GM19395 (cell line): ENCODE measurements around the gene LDAH.

ENCODE experiments used
- ATAC-seq: cut with Tn5 transposase; IDR thresholded peaks from one replicate; pipeline ENCODE4 v1.9.1; 2021; ENCODE audit warnings: mild to moderate bottlenecking, moderate library complexity; ENCODE audit not compliant: unreplicated experiment

Gene LDAH

DNA sequence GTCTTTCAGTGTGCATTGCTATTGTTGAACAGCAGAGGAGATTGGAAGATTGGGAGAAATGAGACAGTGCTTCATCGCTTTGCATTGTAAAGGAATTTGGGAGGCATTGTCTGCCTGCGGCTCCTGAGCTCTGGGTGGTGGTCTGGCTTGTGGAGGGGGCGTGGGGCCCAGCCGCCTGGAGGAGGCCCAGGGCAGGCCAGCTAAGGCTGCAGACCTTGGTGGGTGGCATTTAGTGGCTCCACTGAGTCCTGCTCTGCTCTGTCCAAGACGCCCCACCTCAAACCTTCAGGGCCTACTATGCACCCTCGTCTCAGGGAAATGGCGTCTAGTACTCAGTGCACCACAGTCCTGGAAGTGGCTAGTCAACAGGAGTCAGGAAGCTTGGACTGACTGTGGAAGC, 166.3 kb downstream of the LDAH start:
- ATAC-seq: no peak

DNA sequence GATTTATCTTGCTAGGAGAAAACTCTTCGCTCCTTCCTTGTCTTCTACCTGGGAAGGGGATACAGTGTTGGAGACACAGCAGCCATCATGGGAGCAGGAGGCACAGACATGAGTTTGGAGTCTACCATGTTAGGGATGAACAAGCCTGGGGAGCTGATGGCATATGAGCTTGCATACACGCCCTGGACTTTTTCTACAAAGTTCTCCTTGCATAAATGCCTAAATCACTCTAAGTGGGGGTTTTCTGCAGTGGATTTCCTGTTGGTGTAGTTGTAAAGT, 168.4 kb downstream of the LDAH start:
- no peak for ATAC-seq

DNA sequence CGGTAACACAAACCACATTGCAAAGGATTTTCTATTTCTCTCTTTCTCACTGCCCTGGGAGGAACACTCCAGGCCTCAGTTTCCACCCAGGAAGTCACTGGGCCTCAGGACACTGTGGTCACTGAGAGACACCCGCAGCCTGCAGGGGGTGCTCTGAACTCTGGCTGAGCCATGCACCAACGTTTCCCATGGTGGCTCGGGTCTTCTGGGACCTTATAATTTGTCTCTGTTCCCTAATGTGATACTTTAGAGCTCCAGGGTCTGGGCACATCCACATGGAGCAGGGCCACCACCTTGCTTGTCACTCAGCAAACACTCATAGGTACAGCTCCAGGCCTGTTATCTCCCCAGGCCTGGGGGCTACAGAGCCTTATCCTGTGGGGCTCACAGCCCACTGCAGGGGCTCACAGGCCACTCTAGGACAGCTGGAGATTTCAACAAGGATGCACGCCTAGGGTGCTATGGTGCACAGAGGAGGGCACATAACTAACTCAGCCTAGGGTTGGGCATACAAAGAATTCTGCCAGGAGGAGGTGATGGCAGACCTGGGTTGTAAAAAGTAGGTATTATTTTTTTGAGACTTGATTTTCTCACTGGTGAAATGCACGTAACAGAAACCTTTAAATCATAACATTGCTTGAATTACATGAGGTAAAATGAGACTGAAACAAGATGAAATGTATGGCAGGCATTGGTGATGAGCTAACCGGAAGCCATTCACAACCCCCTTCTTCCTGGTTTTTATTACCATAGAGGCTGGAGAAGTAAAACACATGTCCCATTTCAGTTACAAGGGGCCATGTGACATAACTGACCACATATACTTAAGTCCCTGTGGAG, 169.0 kb downstream of the LDAH start:
- ATAC-seq: no peak

DNA sequence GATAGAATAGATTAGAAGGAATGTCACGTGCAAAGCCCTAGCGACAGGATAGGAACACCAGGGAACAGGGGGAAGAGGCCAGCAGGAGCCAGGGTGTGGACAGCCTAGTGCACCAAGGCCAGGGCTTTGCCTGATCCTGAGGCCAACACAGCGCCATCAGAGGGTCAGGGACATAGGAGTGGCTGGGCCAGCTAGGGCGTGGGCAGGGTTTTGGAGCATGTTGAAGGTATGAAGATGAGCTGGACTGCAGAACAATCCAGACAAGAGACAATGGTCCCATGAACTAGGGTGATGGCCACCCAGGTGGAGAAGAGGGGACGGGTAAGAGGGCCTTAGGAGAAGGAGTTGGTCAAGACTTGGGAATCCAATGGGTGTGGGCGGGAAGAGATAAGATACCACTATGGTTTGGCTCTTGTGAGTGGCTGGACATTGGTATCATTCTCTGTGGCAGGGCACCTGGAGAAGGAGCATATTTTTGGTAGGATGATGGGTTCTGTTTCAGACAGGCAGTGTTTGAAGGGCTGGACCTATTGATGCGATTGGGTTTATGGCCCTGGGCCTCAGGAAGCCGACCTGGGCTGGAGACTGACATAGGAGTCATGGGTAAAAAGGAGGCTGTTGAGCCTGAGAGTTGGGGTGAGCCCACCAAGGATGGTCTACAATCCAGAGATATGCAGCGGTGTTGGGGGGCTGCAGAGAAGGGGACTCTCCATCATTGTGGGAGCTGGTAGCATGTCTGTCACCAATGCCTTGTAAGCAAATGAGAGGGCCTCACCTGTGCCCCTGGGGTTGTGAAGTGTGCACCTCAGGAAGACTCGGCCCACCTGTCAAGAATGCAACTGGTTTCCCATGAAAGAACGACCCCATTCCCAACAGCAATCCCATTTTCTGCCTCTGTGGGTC, 170.0 kb downstream of the LDAH start:
- no peak for ATAC-seq

DNA sequence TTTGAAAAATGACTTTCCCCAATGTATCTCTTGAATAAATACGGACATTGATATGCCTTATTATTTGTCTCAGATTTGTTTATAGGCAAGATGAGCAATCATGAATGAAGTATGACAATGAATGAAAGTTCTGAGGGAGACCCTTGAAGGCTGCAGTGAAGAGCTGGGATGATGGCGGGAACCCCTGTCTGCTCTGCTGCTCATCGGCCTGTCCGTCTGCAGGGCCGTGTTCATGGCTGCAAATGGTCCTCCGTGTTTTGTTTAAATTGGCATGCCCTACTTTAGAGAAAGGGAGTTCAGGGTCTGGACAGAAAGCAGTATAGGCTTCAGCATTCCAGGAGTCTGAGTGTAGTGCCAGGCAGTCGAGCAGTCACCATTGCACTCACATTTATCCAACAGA, 170.8 kb downstream of the LDAH start:
- no peak for ATAC-seq

DNA sequence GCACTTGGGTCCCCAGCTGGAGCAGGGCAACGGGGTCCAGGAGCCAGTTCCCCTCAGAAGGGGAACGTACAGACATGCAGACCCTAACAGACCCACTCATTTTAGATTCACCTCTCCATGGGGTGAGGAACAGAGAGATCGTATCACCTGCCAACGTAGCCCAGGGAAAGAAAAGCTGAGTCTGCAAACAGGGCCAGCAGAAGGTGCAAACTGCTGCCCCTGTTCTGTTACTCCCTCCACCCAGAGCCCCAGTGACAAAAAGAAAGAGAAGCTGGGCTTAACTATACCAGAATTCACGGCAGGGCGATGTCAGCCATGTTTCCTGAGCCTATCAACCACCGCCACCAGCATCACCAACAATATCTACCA, 171.2 kb downstream of the LDAH start:
- no peak for ATAC-seq

DNA sequence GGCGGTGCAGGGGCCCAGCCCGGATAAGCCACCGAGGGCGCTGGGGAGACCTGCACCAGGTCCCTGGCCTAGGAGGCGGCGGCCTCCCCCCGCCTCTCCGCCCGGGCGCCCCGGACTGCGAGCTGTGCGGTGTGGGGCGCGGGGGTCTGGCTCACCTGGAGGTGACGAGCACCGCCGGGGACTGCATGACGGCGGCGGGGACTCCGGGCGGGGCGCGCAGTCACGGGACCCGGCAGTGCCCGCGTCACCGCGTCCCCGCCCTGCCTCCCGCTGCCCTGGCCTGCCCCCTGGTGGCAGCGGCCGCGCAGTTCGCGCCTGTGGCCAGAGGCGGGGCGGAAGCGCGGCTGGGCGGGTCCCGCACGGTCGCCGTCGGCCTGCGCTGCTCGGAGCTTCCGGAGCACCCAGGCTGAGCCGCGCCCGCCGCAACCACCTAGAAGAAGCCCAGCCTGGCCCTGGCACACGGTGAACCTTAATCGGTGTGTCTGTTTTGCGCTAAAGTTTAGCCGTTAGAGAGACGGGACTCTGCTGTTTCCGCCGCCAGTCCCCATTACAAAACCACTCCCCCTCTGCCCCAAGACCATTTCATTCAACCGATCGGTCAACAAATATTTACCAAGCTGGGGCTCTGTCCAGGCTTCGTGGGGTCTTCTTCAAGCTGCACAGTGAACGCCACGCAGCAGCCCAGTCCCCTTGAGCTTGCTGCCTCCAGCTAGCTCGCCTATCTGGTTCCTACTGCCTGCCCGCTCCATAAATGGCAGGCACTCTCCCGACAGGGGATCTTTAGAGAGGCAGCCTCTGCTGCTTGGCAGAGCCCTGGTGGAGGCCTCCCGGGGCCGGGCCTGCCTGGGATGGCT, 171.8 kb downstream of the LDAH start, which contains the start of gene HS1BP3:
HS1BP3 (minus strand) TSS at position 222 of the 854 bp plus-strand sequence; CDS start at position 187, 35 bp downstream.
- ATAC-seq: peak; percentile 93

DNA sequence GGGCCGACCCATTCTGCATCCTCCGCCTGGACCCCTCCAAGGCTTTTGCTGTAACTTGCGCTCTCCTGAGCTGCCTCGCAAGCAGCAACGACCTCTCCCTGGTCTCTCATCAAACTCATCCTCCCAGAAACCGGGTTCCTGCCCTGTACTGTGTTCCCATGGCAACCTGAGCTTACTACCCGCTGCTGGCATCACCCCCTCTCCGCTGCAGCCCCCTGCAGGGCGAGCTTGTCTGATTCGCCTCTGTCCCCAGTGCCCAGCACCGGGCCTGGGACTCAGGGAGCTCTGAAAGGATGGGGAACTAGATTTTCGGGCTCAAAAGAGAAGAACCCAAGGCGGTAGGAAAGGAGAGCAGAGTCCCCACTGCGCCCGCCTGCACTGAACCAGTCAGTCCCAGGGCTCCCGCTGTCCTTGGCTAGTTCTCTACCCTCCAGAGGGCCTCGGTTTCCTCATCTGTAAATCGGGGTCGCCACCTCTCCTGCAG, 172.5 kb downstream of the LDAH start:
- peak; percentile 27 for ATAC-seq

DNA sequence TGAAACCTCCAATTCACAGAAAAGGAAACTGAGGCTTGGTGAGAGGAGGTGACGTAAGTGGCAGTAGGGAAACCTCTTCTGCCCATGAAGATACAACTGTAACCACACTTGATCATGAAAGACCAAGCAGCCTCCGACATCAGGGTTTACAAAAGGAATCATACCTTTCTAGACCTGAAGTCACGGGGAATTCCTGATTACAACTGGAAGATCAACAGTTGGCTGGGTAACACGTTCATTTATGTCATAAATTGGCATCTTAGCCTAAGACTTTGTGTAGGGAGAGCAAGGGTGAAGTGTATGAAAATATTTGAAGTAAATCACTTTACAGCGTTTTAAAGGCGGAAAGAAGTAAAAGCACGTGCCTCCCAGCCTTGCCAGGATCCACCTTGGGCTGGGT, 172.9 kb downstream of the LDAH start:
- ATAC-seq: no peak

DNA sequence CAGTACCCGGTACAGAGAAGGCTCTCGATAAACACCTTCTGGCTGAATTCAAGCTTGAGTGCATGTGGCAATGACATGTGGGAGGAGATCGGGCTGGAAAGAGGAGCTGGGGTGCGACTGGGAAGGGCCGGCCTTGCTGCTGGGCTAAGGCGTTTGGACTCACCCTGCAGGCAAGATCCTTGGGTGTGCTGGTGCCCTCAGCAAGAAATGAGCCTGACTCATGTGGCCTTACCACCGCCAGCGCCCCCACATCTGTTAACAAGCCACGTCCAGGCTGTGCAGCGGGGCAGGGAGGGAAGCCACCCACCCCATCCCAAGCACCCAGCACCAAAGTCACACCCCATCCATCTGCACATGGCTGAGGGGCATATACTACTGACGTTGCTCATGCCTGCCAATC, 173.3 kb downstream of the LDAH start:
- no peak for ATAC-seq

DNA sequence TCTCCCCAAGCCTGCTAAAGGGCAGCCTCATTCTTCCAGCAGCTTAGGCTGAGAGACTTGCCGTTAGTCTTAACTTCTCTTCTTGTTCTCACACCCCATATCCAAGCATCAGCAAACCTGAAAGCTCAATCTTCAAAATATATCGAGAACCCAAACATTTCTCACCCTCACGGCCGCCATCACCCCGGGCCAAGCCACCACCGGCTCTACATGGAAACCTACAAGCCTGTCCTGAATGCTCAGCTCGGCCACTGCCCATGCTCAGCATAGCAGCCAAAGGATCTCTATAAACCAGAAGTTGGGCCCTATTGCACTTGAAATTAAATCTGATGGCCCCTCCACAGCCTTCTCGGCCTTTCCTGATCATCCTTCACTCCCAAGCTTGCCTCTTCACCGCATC, 174.1 kb downstream of the LDAH start:
- no peak for ATAC-seq

DNA sequence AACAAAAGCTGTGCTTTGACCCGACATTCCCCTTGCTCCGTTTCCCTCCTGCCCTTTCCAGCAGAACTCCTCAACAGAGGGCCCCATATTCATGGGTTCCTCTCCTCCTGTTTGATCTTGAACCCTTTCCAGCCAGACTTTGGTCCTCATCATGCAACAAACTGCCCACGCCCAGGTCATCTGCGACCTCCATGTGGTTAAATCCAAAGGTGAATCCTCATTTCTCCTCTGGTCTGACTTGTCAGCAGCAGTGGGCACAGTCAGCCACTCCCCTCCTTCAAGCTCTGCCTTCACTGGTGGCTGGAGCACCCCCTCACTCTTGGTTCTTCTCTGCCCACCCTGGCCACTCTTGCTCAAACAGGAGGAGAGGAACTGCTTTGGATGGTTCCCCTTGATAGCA, 174.7 kb downstream of the LDAH start:
- no peak for ATAC-seq

DNA sequence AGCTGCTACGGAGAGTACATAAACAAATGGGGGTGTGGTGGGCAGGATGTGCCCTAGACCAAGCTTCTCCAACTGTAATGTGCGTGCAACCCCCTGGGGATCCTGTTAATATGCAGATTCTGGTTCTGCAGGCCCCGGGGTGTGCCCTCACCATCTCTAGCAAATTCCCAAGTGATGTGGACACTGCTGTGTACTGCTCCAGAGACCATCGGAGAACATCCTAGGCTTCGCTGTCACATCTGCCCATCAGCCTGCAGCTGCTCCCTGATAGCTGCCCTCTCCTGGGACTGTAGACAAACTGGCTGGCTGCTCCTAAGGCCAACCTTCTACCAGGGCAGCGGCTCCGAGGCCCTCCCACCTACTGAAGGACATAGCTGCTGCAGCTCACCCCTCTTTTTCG, 175.2 kb downstream of the LDAH start:
- no peak for ATAC-seq

DNA sequence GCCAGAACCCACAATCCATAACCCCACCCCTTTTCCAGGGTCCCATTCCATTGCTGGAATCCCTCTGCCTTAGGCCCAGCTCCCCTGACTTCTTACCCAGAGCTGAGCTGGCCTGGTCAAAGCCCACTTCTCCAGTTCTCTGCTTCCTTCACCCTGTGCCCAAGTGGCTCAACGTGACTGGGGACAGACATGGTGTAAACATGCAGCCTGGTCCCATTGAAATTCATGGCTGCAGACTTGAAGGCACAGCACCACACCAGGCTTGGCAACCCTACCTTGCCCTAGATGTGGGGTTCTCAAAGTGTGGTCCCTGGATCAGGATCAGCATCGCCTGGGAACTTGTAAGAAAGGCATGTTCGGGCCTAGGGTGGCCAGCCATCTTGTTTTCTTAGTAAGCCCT, 175.7 kb downstream of the LDAH start:
- ATAC-seq: no peak

DNA sequence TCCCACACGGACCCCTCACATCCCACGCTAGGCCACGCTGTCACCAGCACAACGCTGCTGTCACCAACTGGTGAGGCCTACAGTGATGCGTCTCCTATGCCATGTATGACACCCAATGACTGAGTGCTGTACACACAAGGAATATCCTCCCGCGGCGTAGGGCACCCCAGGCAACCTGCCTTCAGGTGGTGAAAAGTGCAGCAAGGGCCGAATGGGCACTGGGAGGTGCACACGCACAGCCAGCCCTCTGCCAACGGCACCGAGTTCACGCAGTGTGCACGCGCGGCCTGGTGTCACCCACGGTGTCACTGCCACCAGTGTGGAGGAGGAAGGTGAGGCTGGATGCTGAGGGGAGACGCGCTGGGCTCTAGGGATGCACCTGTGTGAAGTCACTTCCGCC, 176.5 kb downstream of the LDAH start:
- no peak for ATAC-seq

DNA sequence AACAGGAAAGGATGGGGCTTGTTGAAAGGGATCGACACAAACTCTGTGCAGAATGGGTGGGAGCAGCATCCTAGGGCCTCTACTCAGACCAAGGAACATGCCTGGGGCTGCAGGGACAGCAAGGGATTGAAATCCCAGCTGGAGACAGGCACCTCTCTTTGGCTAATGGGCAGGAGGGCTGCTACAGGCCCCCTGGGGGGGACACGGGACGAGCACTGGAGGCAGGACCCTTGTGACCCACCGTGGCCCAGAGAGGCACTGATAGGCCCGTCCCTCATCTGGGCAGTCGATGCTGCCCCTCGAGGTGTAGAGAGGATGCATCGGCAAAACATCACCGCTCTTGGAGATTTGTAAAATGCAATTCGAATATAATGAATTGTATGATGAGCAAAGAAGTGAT, 177.1 kb downstream of the LDAH start:
- no peak for ATAC-seq

DNA sequence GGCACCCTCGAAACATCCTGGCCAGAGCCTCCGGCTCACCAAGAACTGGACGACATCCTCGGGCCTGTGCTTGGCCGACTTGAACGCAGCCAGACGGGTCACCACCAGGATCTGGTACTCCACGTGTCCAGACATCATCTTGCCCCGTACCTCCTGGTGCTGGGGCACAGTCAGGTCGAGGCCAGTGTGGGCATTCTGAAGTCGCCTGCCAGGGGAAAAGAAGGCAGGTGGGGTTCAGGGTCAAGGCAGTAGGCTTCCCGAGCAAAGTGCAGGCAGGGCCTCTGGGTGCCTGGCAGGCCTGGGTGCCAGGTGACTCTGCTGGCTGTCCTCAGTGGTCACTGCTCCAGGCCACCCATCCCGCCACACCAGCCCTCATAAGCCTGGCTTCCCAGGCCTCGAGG, 177.6 kb downstream of the LDAH start:
- no peak for ATAC-seq

DNA sequence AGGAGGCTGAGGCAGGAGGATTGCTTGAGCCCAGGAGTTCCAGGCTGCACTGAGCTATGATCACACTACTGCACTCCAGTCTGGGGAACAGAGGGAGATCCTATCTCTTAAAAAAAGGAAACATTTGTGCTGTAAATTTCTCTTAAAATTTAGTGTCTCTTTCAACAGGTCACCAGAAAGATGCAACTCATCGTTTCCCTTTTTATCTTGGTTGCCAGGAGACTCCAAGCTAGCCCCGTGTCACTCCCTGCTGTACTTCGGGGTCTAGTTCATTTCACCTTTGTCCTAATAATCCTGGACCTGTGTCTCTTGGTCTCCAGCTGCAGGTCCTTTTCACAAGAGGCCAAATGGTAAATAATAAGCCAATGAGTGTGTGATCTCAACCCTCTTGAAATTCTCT, 179.1 kb downstream of the LDAH start:
- ATAC-seq: no peak

DNA sequence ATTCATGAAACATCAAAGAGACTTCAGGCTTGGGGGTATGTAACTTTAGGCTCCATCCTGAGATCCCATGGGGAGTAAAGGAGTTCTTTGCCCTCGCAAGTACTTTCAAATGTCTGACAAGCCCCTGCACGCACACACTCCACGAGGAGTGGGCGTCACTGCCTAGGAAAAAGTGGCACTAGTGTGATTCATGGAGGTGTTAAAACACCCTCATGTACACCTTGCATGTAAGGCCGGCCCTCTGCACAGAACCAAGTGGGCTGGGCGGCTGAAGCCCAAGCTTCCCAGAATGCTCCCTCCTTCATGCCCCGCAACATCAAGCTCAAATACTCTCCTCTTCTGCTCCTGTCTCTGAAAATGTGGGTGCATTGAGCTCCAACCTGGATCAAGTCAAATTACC, 179.8 kb downstream of the LDAH start:
- no peak for ATAC-seq

DNA sequence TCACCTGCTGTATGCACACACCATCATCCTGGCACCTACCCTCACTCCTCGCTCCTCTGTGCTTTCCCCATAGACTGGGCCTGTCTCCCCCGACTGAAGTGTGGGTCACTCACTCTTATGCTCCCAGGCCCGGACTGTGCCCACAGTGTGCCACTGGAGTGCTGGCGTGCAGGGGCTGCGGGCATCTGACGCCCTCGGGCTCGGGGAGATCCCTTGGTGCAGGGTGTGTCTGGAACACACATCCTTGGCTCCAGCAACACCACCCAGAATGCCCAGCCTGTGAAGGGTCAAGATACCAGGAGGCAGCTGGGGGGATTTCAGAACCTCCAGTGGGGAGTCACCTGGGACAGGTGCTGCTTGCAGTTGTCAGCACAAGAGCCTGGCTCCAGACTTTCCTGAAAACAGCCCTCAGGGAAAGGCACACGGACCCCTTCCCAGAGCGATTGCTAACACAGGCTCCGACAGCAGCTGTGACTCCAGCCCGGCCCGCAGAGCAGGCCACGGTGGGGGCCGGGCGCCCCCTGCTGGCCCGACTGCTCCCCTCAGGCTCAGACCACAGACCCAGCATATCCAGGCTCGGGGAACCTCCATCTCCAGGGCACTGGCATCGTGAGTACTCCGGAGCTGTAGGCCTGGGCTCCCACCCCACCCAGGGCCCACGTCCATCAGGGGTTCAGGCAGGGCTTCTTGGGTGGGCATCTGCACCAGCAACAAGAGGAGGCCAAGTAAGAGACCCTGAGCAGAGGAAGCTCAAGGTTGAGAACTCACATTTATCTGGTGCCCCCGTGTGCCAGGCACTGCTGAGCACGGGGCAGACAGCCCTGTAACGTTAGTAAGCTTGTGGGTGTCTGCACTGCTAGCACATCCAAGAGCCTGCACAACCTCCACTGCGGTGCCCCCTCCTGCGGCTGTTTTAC, 180.6 kb downstream of the LDAH start:
- ATAC-seq: peak; percentile 97
